H1 (cell line): ENCODE results near the gene DDX51. TPM values are rescaled to one million over a fixed set of nuclear protein-coding genes. Genes with fewer than 3 reads are reported as not detected.

Experiments
- CTCF ChIA-PET: fragments of 300-600 bp; sonication (Branson Sonifier 250); formaldehyde crosslinking; loops from one replicate; lab custom pipeline; 2021; ENCODE audit not compliant: partially characterized antibody; lab: Charles Lee
- POLR2A ChIA-PET: fragments of 300-600 bp; sonication (Branson Sonifier 250); formaldehyde crosslinking; loops from one replicate; lab custom pipeline; 2021; ENCODE audit warnings: inconsistent platforms; ENCODE audit not compliant: partially characterized antibody; lab: Charles Lee
- DNase-seq, 2 experiments: peaks; one replicate each; pipeline versions ENCODE4 v3.0.0 to v3.0.0-alpha.2; 2010 to 2022; ENCODE audit warnings: low spot score in 2 of 2, low read depth in 1 of 2, mixed read lengths in 1 of 2
- FAIRE-seq: peaks from 2 replicates; lab custom pipeline; 2011; peaks lifted over from hg19 to GRCh38; lab: Jason Lieb, UNC
- H2AFZ ChIP-seq: 2 replicates; pipeline ENCODE4 v1.8.1; 2012; ENCODE audit warnings: low read length, inconsistent platforms
- H2AK5ac ChIP-seq: 2 replicates; pipeline ENCODE4 v1.6.1; 2013; ENCODE audit warnings: low read depth, low read length
- H2BK120ac ChIP-seq: replicated peaks from 2 replicates; pipeline ENCODE3; 2013; ENCODE audit warnings: low read depth, low read length, inconsistent platforms
- H2BK12ac ChIP-seq: 2 replicates; pipeline ENCODE4 v1.6.1; 2013; ENCODE audit warnings: low read depth, low read length
- H2BK15ac ChIP-seq: 2 replicates; pipeline ENCODE4 v1.6.1; 2013; ENCODE audit warnings: low read length
- H2BK20ac ChIP-seq: 2 replicates; pipeline ENCODE4 v1.6.1; 2013; ENCODE audit warnings: low read length
- H2BK5ac ChIP-seq: 2 replicates; pipeline ENCODE4 v1.6.1; 2013; ENCODE audit warnings: low read depth, low read length
- H3K14ac ChIP-seq: 2 replicates; pipeline ENCODE4 v1.6.1; 2013; ENCODE audit warnings: inconsistent platforms; ENCODE audit not compliant: insufficient read length
- H3K18ac ChIP-seq: 2 replicates; pipeline ENCODE4 v1.6.1; 2013; ENCODE audit warnings: low read length; ENCODE audit errors: extremely low read depth
- H3K23ac ChIP-seq: 2 replicates; pipeline ENCODE4 v1.6.1; 2013; ENCODE audit warnings: inconsistent platforms; ENCODE audit not compliant: insufficient read length
- H3K23me2 ChIP-seq: 2 replicates; pipeline ENCODE4 v1.6.1; 2013; ENCODE audit warnings: low read depth, low read length
- H3K27ac ChIP-seq: 2 replicates; pipeline ENCODE4 v1.6.1; 2011; ENCODE audit warnings: low read depth, low read length, inconsistent platforms
- H3K27me3 ChIP-seq, 4 experiments: replicated peaks in 1 of 4; 1 replicate in 1 of 4; 2 replicates in 3 of 4; pipeline versions ENCODE4 v1.6.1 to v1.8.1; 2011 to 2013; ENCODE audit warnings: low read length in 3 of 4, mild to moderate bottlenecking in 3 of 4, inconsistent platforms in 2 of 4, mixed read lengths in 2 of 4, moderate library complexity in 1 of 4; ENCODE audit not compliant: control insufficient read depth in 3 of 4, insufficient read depth in 3 of 4; ENCODE audit errors: extremely low read depth in 1 of 4
- H3K36me3 ChIP-seq, 4 experiments: 2 replicates each; pipeline versions ENCODE4 v1.6.1 to v1.8.1; 2011 to 2013; ENCODE audit warnings: mild to moderate bottlenecking in 4 of 4, low read length in 3 of 4, moderate library complexity in 2 of 4, control low read depth in 1 of 4, inconsistent platforms in 1 of 4; ENCODE audit not compliant: insufficient read depth in 4 of 4, control insufficient read depth in 2 of 4
- H3K4ac ChIP-seq: replicated peaks from 2 replicates; pipeline ENCODE3; 2013; ENCODE audit warnings: low read length, low read depth, mixed read lengths, inconsistent platforms; ENCODE audit not compliant: insufficient read length
- H3K4me1 ChIP-seq, 4 experiments: replicated peaks in 1 of 4; 1 replicate in 1 of 4; 2 replicates in 3 of 4; pipeline versions ENCODE4 v1.6.1 to v1.8.1; 2011 to 2013; ENCODE audit warnings: low read length in 3 of 4, inconsistent platforms in 2 of 4, mixed read lengths in 1 of 4; ENCODE audit not compliant: insufficient read depth in 4 of 4, control insufficient read depth in 3 of 4
- H3K4me2 ChIP-seq, 2 experiments: 2 replicates each; pipeline versions ENCODE4 v1.6.1 to v1.8.1; 2011 to 2013; ENCODE audit warnings: low read depth in 2 of 2, low read length in 2 of 2, control low read depth in 1 of 2, inconsistent platforms in 1 of 2, mild to moderate bottlenecking in 1 of 2; ENCODE audit not compliant: insufficient read depth in 1 of 2
- H3K4me3 ChIP-seq, 4 experiments: fragments of 200-600, 300-600 bp in 1 of 4; sonication (generic), shearing (Covaris generic), sonication (Bioruptor Twin) in 1 of 4; 2 replicates each; pipeline versions ENCODE4 v1.5.1 to v1.8.1; 2011 to 2016; ENCODE audit warnings: low read length in 4 of 4, low read depth in 3 of 4, control low read depth in 2 of 4, inconsistent platforms in 2 of 4, mild to moderate bottlenecking in 2 of 4, mixed read lengths in 1 of 4, moderate library complexity in 1 of 4; ENCODE audit not compliant: insufficient read depth in 2 of 4; ENCODE audit errors: extremely low read depth in 1 of 4
- H3K56ac ChIP-seq: replicated peaks from 2 replicates; pipeline ENCODE3; 2013; ENCODE audit warnings: low read depth, mild to moderate bottlenecking, mixed read lengths, low read length, inconsistent platforms; ENCODE audit not compliant: insufficient read length
- H3K79me1 ChIP-seq: 2 replicates; pipeline ENCODE4 v1.6.1; 2013; ENCODE audit warnings: low read depth, low read length, control low read depth
- H3K79me2 ChIP-seq, 2 experiments: 2 replicates each; pipeline versions ENCODE4 v1.6.1 to v1.8.1; 2012 to 2013; ENCODE audit warnings: low read length in 2 of 2, mild to moderate bottlenecking in 2 of 2, inconsistent platforms in 1 of 2; ENCODE audit not compliant: insufficient read depth in 2 of 2, control insufficient read depth in 1 of 2
- H3K9ac ChIP-seq, 4 experiments: replicated peaks in 1 of 4; 1 replicate in 1 of 4; 2 replicates in 3 of 4; pipeline versions ENCODE4 v1.6.1 to v1.8.1; 2011 to 2013; ENCODE audit warnings: low read depth in 3 of 4, low read length in 3 of 4, control low read depth in 2 of 4, mild to moderate bottlenecking in 2 of 4, moderate library complexity in 2 of 4, inconsistent platforms in 1 of 4; ENCODE audit errors: extremely low read depth in 1 of 4
- H3K9me3 ChIP-seq, 2 experiments: 2 replicates each; pipeline versions ENCODE4 v1.6.1 to v1.8.1; 2012 to 2013; ENCODE audit warnings: mild to moderate bottlenecking in 2 of 2, moderate library complexity in 2 of 2, control low read depth in 1 of 2, inconsistent platforms in 1 of 2, low read depth in 1 of 2, low read length in 1 of 2, mixed read lengths in 1 of 2; ENCODE audit not compliant: insufficient read depth in 2 of 2
- H4K20me1 ChIP-seq, 2 experiments: replicated peaks in 1 of 2; 2 replicates each; pipeline versions ENCODE3 to v1.8.1; 2011 to 2013; ENCODE audit warnings: inconsistent platforms in 2 of 2, low read length in 2 of 2, mild to moderate bottlenecking in 1 of 2; ENCODE audit not compliant: insufficient read depth in 2 of 2, control insufficient read depth in 1 of 2
- H4K5ac ChIP-seq: 2 replicates; pipeline ENCODE4 v1.6.1; 2013; ENCODE audit warnings: low read length, low read depth, mixed read lengths, inconsistent platforms; ENCODE audit not compliant: insufficient read length
- H4K8ac ChIP-seq: 2 replicates; pipeline ENCODE4 v1.8.0; 2013; ENCODE audit warnings: mild to moderate bottlenecking, moderate library complexity, low read length, inconsistent platforms; ENCODE audit not compliant: insufficient read depth; ENCODE audit errors: extremely low read depth
- H4K91ac ChIP-seq: replicated peaks from 2 replicates; pipeline ENCODE3; 2013; ENCODE audit warnings: low read length, mixed read lengths, inconsistent platforms; ENCODE audit not compliant: insufficient read length
- EP300 ChIP-seq, 2 experiments: IDR thresholded peaks; 1 replicate in 1 of 2; 2 replicates in 1 of 2; pipeline ENCODE4 v1.6.1; 2011 to 2012; ENCODE audit warnings: low read depth in 2 of 2, low read length in 2 of 2, mild to moderate bottlenecking in 2 of 2, borderline replicate concordance in 1 of 2, inconsistent platforms in 1 of 2, moderate library complexity in 1 of 2
- GABPA ChIP-seq: IDR thresholded peaks from 2 replicates; pipeline ENCODE4 v1.6.1; 2011; ENCODE audit warnings: mild to moderate bottlenecking, low read length, moderate library complexity, borderline replicate concordance; ENCODE audit not compliant: insufficient read depth
- KDM1A ChIP-seq: fragments of 200-600, 300-600 bp; sonication (generic); IDR thresholded peaks from 2 replicates; pipeline ENCODE4 v1.7.1; 2016; ENCODE audit warnings: mild to moderate bottlenecking, low read length, borderline replicate concordance
- SP2 ChIP-seq: IDR thresholded peaks from 2 replicates; pipeline ENCODE4 v1.6.1; 2012; ENCODE audit warnings: mild to moderate bottlenecking, low read length, inconsistent platforms
- TEAD4 ChIP-seq: IDR thresholded peaks from 2 replicates; pipeline ENCODE4 v1.6.1; 2012; ENCODE audit warnings: low read depth, low read length, inconsistent platforms, mixed read lengths
- YY1 ChIP-seq: IDR thresholded peaks from 2 replicates; pipeline ENCODE4 v1.6.1; 2011; ENCODE audit warnings: low read depth, mild to moderate bottlenecking, low read length
- WGBS, 2 experiments: shearing (Covaris generic) in 1 of 2; methylation state at CpG; one replicate each; pipeline versions ENCODE4 v1.1.6 to v1.1.7; 2013 to 2015; ENCODE audit warnings: low lambda C conversion rate in 2 of 2, mixed read lengths in 2 of 2, inconsistent platforms in 1 of 2, low coverage in 1 of 2, missing lambda C conversion rate in 1 of 2; ENCODE audit not compliant: insufficient replicate concordance in 2 of 2, insufficient coverage in 1 of 2, insufficient read length in 1 of 2; ENCODE audit errors: extremely low coverage in 1 of 2, missing lambda C conversion rate in 1 of 2; 5-methylcytosine and 5-hydroxymethylcytosine counted together
- polyA plus RNA-seq, 7 experiments: library from polyadenylated mRNA; depleted of rRNA in 3 of 7; stranded (reverse) in 5 of 7; unstranded in 2 of 7; fragments of >200 nt in 5 of 7; fragments of 200-250 nt in 2 of 7; gene quantifications; 1 replicate in 5 of 7; 2 replicates in 1 of 7; 4 replicates in 1 of 7; pipeline versions ENCODE4 v1.2.1 to v1.2.3, GENCODE V29; 2011 to 2013; ENCODE audit warnings: missing spikeins in 2 of 7, mixed read lengths in 2 of 7
- total RNA-seq: library from RNA; stranded (reverse); fragmentation: NEBNext Ultra II Directional; extraction: Animal tissue kit (Norgen Biotek cat#: 25700); gene quantifications from 2 replicates; pipeline ENCODE4 v1.2.1, GENCODE V29; 2021

DDX51 gene
- total and polyA plus RNA-seq, 2 of the 8 experiments (the other 6 are each of a cell fraction or from before 2014, with no cell fraction given) = 11.2 to 24.4 TPM

GRCh38 chr12:132182206-132182710 lies 38.1 kb upstream of the DDX51 start:
- no peak for FAIRE-seq
- Histone ChIP-seq H3K79me1 (no peaks in the 10 kb centered on the region), H3K36me3 (no peaks in the 10 kb centered on the region; a peak in 1 of 8 replicates), H2AFZ (no peak overlapping the region), H3K27ac (no peak overlapping the region), H4K8ac (no peak overlapping the region), H3K79me2 (no peaks in the 10 kb centered on the region), H3K23me2 (peaks cover 6% of the 10 kb centered on the region; the same call in 1 of the 2 replicates), H3K4me3 (no peak overlapping the region), H2BK12ac (no peak overlapping the region), H3K18ac (no peak overlapping the region), H4K20me1 (peaks cover 0 to 10% of the 10 kb centered on the region in 2 experiments), H3K9me3 (peaks cover 0 to 15% of the 10 kb centered on the region in 2 experiments; a peak in 1 of 4 replicates), H3K23ac (no peak overlapping the region), H2BK5ac (no peak overlapping the region), H3K56ac (no peak overlapping the region), H2BK20ac (no peak overlapping the region), H3K9ac (no peak overlapping the region), H3K4me1 (peaks cover 0 to 5% (median 0%) of the 10 kb centered on the region in 4 experiments; a peak in 1 of 7 replicates), H3K27me3 (peaks cover 0 to 61% (median 33%) of the 10 kb centered on the region in 4 experiments; a peak in 5 of 7 replicates), H2AK5ac (no peak overlapping the region), H4K91ac (no peak overlapping the region), H3K4me2 (no peak overlapping the region), H3K14ac (no peak overlapping the region), H2BK15ac (no peak overlapping the region), H4K5ac (no peak overlapping the region), H3K4ac (no peak overlapping the region), H2BK120ac (no peak overlapping the region)
- no peak for DNase-seq
- no peak for TF ChIP-seq GABPA
- no peak for TF ChIP-seq KDM1A
- no peak for TF ChIP-seq EP300 (IDR thresholded peaks at IDR 0.05; ENCODE audit: borderline replicate concordance in 1 of 2, low read depth in 2 of 2, low read length in 2 of 2)
- TF ChIP-seq SP2 = no peak
- no peak for TF ChIP-seq YY1
- no peak for TF ChIP-seq TEAD4
- POLR2A ChIA-PET = no interaction called here
- 93% methylated on average over 17 of the region's 21 CpGs; no CpG with 5 or more reads in 1 of the 2 experiments for WGBS, 2 experiments
- CTCF ChIA-PET = interaction anchor here (0.8 to 2.6 kb wide), 2 partner anchors 7 to 11 kb away, joined by 3 to 8 read pairs; no protein-coding TSS in a partner anchor
